KMS-11 (cell line): ENCODE data around the gene ELF5.

ENCODE experiments used
- H2AFZ ChIP-seq: fragments of 200-600 bp; sonication (generic); 2 replicates; pipeline ENCODE4 v1.6.1; 2016; ENCODE audit warnings: antibody characterized with exemption, mixed run types, low read depth
- H3K27ac ChIP-seq: fragments of 200-600 bp; sonication (generic); 2 replicates; pipeline ENCODE4 v1.6.1; 2016; ENCODE audit warnings: mild to moderate bottlenecking, mixed run types
- H3K27me3 ChIP-seq: fragments of 200-600 bp; sonication (generic); 2 replicates; pipeline ENCODE4 v1.6.1; 2017; ENCODE audit warnings: mild to moderate bottlenecking, low read depth, mixed run types, moderate library complexity; ENCODE audit not compliant: insufficient read depth
- H3K36me3 ChIP-seq: fragments of 200-600 bp; sonication (generic); 2 replicates; pipeline ENCODE4 v1.6.1; 2017; ENCODE audit warnings: mild to moderate bottlenecking, mixed run types; ENCODE audit not compliant: insufficient read depth
- H3K4me1 ChIP-seq: fragments of 200-600 bp; sonication (generic); 2 replicates; pipeline ENCODE4 v1.6.1; 2016; ENCODE audit warnings: mild to moderate bottlenecking, low read depth, mixed run types; ENCODE audit not compliant: poor library complexity, severe bottlenecking
- H3K4me2 ChIP-seq: fragments of 200-600 bp; sonication (generic); 2 replicates; pipeline ENCODE4 v1.7.0; 2016; ENCODE audit warnings: mild to moderate bottlenecking, mixed run types
- H3K4me3 ChIP-seq: fragments of 200-600 bp; sonication (generic); IDR thresholded peaks from 2 replicates; pipeline ENCODE4 v1.6.1; 2017; ENCODE audit warnings: low read depth, low read length, mixed read lengths; ENCODE audit not compliant: insufficient read depth
- H3K79me2 ChIP-seq: fragments of 200-600 bp; sonication (generic); 2 replicates; pipeline ENCODE4 v1.6.1; 2016; ENCODE audit warnings: low read depth, mixed run types; ENCODE audit not compliant: insufficient read depth
- H3K9ac ChIP-seq: fragments of 200-600 bp; sonication (generic); 2 replicates; pipeline ENCODE4 v1.6.1; 2016; ENCODE audit warnings: mild to moderate bottlenecking, mixed run types
- H4K20me1 ChIP-seq: fragments of 200-600 bp; sonication (generic); 2 replicates; pipeline ENCODE4 v1.6.1; 2016; ENCODE audit warnings: mild to moderate bottlenecking, mixed run types; ENCODE audit not compliant: insufficient read depth
- TF ChIP-seq, protein P1 (sequence below): fragments of 200-600 bp; sonication (generic); conservative IDR thresholded peaks from 2 replicates; pipeline ENCODE4 v1.6.1; 2017; ENCODE audit warnings: low read depth, mild to moderate bottlenecking, antibody characterized with exemption, low read length, moderate library complexity, mixed read lengths

The ELF5 gene

DNA sequence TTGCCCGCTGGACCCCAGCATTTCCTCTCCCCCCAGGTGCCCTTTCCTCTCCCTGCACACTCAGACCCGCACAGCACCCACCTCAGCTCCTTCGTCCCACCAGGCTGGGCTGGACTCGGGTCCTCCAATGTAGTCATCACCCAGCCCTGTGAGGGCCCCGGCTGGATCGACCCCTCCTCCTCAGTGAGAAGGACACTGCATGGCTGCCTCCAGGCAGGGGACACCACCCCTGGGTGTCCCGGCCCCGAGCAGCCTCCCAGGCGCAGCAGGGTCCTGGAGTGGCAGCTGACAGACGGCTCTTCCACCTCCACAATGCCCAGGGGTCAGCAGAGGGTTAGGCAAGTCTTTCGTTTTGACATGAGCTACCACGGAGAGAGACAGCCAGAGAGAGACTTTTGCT is 11.1 kb upstream of the ELF5 start:
- Histone ChIP-seq H3K4me2 (no peak overlapping the region), H4K20me1 (no peaks in the 10 kb centered on the region), H2AFZ (no peak overlapping the region), H3K27ac (no peak overlapping the region), H3K4me1 (no peaks in the 10 kb centered on the region), H3K4me3 (no peak overlapping the region), H3K36me3 (no peaks in the 10 kb centered on the region), H3K79me2 (no peaks in the 10 kb centered on the region), H3K9ac (no peak overlapping the region), H3K27me3 (no peaks in the 10 kb centered on the region)
- TF ChIP-seq, protein P1, sequence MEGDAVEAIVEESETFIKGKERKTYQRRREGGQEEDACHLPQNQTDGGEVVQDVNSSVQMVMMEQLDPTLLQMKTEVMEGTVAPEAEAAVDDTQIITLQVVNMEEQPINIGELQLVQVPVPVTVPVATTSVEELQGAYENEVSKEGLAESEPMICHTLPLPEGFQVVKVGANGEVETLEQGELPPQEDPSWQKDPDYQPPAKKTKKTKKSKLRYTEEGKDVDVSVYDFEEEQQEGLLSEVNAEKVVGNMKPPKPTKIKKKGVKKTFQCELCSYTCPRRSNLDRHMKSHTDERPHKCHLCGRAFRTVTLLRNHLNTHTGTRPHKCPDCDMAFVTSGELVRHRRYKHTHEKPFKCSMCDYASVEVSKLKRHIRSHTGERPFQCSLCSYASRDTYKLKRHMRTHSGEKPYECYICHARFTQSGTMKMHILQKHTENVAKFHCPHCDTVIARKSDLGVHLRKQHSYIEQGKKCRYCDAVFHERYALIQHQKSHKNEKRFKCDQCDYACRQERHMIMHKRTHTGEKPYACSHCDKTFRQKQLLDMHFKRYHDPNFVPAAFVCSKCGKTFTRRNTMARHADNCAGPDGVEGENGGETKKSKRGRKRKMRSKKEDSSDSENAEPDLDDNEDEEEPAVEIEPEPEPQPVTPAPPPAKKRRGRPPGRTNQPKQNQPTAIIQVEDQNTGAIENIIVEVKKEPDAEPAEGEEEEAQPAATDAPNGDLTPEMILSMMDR = no peak

DNA sequence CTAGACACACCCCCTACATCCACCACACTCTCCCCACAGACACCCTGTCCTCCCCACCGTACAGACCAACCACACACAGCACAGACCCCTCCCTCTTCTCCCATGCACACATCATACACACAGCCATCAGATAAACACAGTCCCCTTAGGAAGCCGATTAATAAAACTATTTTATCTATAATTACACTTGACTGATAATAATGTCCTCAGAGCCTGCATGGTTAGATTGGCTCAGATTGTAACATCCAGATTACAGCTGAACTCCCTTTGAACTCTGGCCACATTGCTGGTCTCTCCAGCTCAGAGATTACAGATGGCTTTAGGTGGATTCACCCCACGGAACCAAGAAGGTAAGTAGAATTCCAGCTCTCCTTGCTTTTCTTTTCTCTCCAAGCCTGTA is 9.5 kb upstream of the ELF5 start:
- Histone ChIP-seq H3K4me3 (no peak overlapping the region), H3K36me3 (no peaks in the 10 kb centered on the region), H3K79me2 (no peaks in the 10 kb centered on the region), H4K20me1 (no peaks in the 10 kb centered on the region), H3K27ac (no peak overlapping the region), H3K4me2 (no peak overlapping the region), H3K4me1 (no peaks in the 10 kb centered on the region), H2AFZ (no peak overlapping the region), H3K27me3 (no peaks in the 10 kb centered on the region), H3K9ac (no peak overlapping the region)
- TF ChIP-seq, protein P1 = no peak

DNA sequence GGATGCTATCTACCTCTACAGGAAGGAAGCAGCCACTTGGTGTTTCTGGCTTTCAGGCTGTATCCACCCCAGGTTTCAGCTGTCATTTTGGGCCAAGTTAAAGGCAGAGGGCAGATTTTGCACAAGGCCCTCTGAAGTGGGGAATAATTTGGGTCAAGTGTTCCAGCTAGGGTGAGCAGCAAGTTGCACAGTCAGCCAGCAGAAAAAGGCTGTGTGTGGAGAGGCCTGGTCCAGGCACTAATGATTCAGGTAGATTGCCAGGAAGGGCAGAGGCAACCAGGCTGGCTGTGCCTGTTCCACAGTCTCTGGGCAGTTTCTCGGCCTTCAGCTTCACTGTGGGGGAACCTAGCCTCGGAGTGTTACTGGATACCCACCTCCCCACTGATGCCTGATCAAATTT is 8.6 kb upstream of the ELF5 start:
- Histone ChIP-seq H3K4me1 (no peaks in the 10 kb centered on the region), H3K4me3 (no peak overlapping the region), H3K79me2 (no peaks in the 10 kb centered on the region), H4K20me1 (no peaks in the 10 kb centered on the region), H3K27ac (no peak overlapping the region), H3K9ac (no peak overlapping the region), H3K27me3 (no peaks in the 10 kb centered on the region), H3K36me3 (no peaks in the 10 kb centered on the region), H3K4me2 (no peak overlapping the region), H2AFZ (no peak overlapping the region)
- TF ChIP-seq, protein P1 = no peak

DNA sequence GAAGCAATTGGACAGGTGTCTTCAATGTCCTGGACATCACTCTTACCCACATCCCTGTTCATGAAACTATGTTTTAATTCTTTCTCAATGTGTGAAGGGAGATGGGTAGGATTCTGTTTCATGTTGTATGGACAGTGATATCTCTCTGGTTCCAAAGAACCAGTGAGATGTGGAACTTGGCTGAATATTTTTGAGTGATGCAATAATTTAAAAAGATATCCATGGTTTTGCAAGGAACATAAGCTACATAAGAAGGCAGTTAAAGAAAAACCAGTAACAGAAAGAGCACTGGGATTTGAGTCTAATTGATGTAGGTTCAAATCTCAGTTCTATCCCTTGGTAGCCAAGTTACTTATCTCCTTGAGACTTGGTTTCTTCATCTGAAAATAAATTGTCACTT is 7.7 kb upstream of the ELF5 start:
- Histone ChIP-seq H4K20me1 (no peaks in the 10 kb centered on the region), H3K27me3 (no peaks in the 10 kb centered on the region), H2AFZ (no peak overlapping the region), H3K36me3 (no peaks in the 10 kb centered on the region), H3K79me2 (no peaks in the 10 kb centered on the region), H3K4me1 (no peaks in the 10 kb centered on the region), H3K27ac (no peak overlapping the region), H3K4me2 (no peak overlapping the region), H3K9ac (no peak overlapping the region), H3K4me3 (no peak overlapping the region)
- TF ChIP-seq, protein P1 = no peak
